Gastroesophageal sphincter (tissue), 4 donors: Measurements from ENCODE around the gene ADCY10. TPM values are rescaled to one million over a fixed set of nuclear protein-coding genes. Genes with fewer than 3 reads are reported as not detected.

Experiments used
- ATAC-seq: fragments of 150-250 bp; one replicate; pipeline ENCODE4 v1.9.1; 2016; ENCODE audit warnings: mild to moderate bottlenecking, moderate library complexity
- H3K27ac ChIP-seq, 4 donors: fragments of 200-600 bp; sonication (generic) in 3 of 4; 1 replicate in 3 of 4; 2 replicates in 1 of 4; pipeline ENCODE4 v1.5.1; 2016 to 2019
- H3K27me3 ChIP-seq: fragments of 200-600 bp; sonication (generic); one replicate; pipeline ENCODE4 v1.5.1; 2019
- H3K36me3 ChIP-seq, 2 donors: fragments of 200-600 bp; sonication (generic); one replicate each; pipeline ENCODE4 v1.5.1; 2019; ENCODE audit warnings: control low read depth in 1 of 2
- H3K4me1 ChIP-seq, 3 donors: fragments of 200-600 bp; sonication (generic); 1 replicate in 2 of 3; 2 replicates in 1 of 3; pipeline ENCODE4 v1.5.1; 2016 to 2019; ENCODE audit warnings: control low read depth in 2 of 3
- H3K4me3 ChIP-seq, 2 donors: fragments of 200-600 bp; sonication (generic); one replicate each; pipeline ENCODE4 v1.5.1; 2019; ENCODE audit warnings: mild to moderate bottlenecking in 1 of 2, moderate library complexity in 1 of 2
- H3K9me3 ChIP-seq, 3 donors: fragments of 200-600 bp; sonication (generic); one replicate each; pipeline ENCODE4 v1.5.1; 2017 to 2019; ENCODE audit warnings: control low read depth in 2 of 3
- EP300 ChIP-seq: sonication (generic); formaldehyde crosslinking; IDR thresholded peaks from one replicate; pipeline ENCODE4 v1.6.1; 2017; ENCODE audit warnings: antibody characterized with exemption, mild to moderate bottlenecking
- POLR2A ChIP-seq, 2 donors: fragments of 450-650 bp; IDR thresholded peaks; one replicate each; pipeline ENCODE4 v1.6.1; 2017; ENCODE audit warnings: antibody characterized with exemption in 2 of 2, mild to moderate bottlenecking in 2 of 2, moderate library complexity in 1 of 2
- POLR2AphosphoS5 ChIP-seq: sonication (generic); formaldehyde crosslinking; IDR thresholded peaks from one replicate; pipeline ENCODE4 v1.6.1; 2017; ENCODE audit warnings: antibody characterized with exemption
- WGBS, 2 donors: methylation state at CpG; one replicate each; pipeline ENCODE4 v1.1.5; 2018; ENCODE audit warnings: low coverage in 1 of 2; 5-methylcytosine and 5-hydroxymethylcytosine counted together
- total RNA-seq, 4 donors: library from RNA; depleted of rRNA; stranded (reverse); fragments of >200 nt; gene quantifications; one replicate each; pipeline ENCODE4 v1.1.0, GENCODE V29; 2016
- TF ChIP-seq, protein P1 (sequence below), 4 experiments: fragments of 200-600 bp in 2 of 4; fragments of 450-650 bp in 2 of 4; sonication (generic) in 1 of 4; IDR thresholded peaks; one replicate each; pipeline ENCODE4 v1.5.1; 2017 to 2019; ENCODE audit warnings: antibody characterized with exemption in 4 of 4, mild to moderate bottlenecking in 2 of 4, moderate library complexity in 2 of 4

The ADCY10 gene
- total RNA-seq, 4 donors from 2014 or later: 0.12 to 0.16 TPM; not detected in 2

DNA sequence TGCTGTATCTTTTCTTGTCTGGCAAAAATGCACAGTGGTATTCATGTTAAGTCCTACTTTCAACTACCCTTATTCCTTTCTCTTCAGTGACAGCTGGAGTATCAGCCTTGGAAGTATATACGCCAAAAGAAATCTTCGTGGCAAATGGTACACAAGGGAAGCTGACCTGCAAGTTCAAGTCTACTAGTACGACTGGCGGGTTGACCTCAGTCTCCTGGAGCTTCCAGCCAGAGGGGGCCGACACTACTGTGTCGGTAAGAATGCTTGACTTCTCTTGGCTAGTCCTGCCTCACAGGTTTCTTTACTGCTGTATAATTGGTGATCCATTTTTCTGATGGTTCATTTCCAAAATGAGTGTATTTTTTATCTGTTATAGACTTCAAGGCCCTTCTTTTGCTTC, 148.4 kb downstream of the ADCY10 start:
- H3K27me3 ChIP-seq: no peaks in the 10 kb centered on the region
- peaks cover 0 to 48% of the 10 kb centered on the region in 2 donors for H3K36me3 ChIP-seq
- H3K27ac ChIP-seq: no peak overlapping the region
- 80 to 83% methylated on average over 2 to 6 of the region's 6 CpGs for WGBS, 2 donors
- no peaks in the 10 kb centered on the region for H3K9me3 ChIP-seq
- TF ChIP-seq POLR2AphosphoS5 (no peak), POLR2A (IDR thresholded peaks at IDR 0.05) (no peak), EP300 (no peak)
- TF ChIP-seq, protein P1, sequence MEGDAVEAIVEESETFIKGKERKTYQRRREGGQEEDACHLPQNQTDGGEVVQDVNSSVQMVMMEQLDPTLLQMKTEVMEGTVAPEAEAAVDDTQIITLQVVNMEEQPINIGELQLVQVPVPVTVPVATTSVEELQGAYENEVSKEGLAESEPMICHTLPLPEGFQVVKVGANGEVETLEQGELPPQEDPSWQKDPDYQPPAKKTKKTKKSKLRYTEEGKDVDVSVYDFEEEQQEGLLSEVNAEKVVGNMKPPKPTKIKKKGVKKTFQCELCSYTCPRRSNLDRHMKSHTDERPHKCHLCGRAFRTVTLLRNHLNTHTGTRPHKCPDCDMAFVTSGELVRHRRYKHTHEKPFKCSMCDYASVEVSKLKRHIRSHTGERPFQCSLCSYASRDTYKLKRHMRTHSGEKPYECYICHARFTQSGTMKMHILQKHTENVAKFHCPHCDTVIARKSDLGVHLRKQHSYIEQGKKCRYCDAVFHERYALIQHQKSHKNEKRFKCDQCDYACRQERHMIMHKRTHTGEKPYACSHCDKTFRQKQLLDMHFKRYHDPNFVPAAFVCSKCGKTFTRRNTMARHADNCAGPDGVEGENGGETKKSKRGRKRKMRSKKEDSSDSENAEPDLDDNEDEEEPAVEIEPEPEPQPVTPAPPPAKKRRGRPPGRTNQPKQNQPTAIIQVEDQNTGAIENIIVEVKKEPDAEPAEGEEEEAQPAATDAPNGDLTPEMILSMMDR (IDR thresholded peaks at IDR 0.05): no peak
- no peak overlapping the region for H3K4me3 ChIP-seq
- no peak for ATAC-seq
- peaks cover 3 to 25% (median 6%) of the 10 kb centered on the region in 3 donors for H3K4me1 ChIP-seq

DNA sequence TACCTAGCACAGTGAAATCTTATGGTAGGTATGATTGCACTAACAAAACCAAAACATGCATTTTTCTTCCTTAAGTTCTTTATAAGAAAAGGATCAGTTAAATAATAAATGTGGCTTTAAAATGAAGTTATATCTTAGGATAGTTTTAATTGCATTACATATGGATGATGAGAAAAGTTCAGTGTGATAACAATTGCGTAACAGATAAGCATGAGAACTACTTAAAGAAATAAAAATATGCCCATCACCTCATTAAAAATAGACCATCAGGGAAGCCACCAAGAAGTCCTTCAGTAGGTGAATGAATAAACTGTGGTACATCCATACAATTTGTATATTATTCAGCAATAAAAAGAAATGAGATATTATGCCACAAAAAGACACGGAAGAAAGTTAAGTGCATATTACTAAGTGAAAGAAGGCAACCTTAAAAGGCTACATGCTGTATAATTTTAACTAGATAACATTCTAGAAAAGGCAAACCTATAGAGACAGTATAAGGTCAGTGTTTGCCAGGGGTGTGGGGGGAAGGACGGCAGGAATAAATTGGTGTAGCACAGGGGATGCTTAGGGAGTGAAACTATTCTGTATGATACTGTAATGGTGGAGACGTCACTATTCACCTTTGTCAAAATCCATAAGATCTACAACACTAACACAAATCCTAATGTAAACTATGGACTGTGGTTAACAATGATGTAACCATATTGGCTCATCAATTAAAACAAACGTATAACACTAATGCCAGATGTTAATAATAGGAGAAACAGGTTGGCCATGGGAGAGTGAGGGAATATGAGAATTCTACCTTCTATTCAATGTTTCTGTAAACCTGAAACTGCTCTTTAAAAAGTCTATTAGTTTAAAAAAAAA, 149.2 kb downstream of the ADCY10 start:
- no peak overlapping the region for H3K27ac ChIP-seq
- TF ChIP-seq POLR2AphosphoS5: no peak
- TF ChIP-seq EP300: no peak
- TF ChIP-seq POLR2A (IDR thresholded peaks at IDR 0.05): no peak
- TF ChIP-seq, protein P1 (IDR thresholded peaks at IDR 0.05): no peak
- no peak for ATAC-seq
- H3K36me3 ChIP-seq: peaks cover 0 to 40% of the 10 kb centered on the region in 2 donors
- 81 to 83% methylated on average over 5 of the region's 5 CpGs for WGBS, 2 donors
- H3K4me1 ChIP-seq: peaks cover 3 to 30% (median 6%) of the 10 kb centered on the region in 3 donors
- no peak overlapping the region for H3K4me3 ChIP-seq
- no peaks in the 10 kb centered on the region for H3K9me3 ChIP-seq
- no peaks in the 10 kb centered on the region for H3K27me3 ChIP-seq

DNA sequence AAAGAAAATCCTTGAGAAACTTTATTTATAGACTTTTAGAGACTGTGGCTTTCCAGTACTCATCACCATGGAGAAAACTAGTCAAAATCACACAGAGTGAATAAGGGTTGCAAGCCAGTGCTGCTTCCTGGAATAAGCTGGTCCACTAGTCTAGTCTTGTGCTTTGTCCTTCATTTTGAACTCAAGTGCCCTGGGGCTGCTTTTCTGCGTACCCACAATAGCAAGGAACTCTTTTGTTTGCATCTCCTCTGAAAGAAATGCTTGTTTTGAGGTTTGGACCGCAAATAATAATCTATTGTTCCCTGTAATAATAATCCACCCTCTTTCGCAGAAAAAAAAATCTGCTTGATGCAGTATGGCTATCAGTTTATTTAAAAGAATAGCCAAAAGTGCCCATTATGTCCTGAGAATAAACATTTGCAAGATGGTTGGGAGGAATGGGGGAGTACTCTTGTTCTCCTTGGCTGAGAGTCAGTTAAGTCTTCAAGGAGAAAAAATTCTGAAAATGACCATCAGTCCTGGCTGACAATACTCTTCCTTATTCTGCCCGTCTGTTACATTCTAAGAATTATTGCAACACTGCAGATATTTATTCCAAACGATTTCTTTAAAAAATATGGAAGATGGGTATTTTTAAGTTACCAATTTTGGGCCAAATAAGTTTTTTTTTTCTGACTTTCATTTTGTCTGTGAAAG, 150.3 kb downstream of the ADCY10 start:
- H3K9me3 ChIP-seq: no peaks in the 10 kb centered on the region
- 54 to 56% methylated on average over 5 of the region's 5 CpGs for WGBS, 2 donors
- no peak for ATAC-seq
- peaks cover 0 to 30% of the 10 kb centered on the region in 2 donors for H3K36me3 ChIP-seq
- TF ChIP-seq, protein P1 (IDR thresholded peaks at IDR 0.05): no peak
- TF ChIP-seq POLR2AphosphoS5 (no peak), EP300 (no peak), POLR2A (IDR thresholded peaks at IDR 0.05) (no peak)
- no peak overlapping the region for H3K27ac ChIP-seq
- peaks cover 3 to 40% (median 6%) of the 10 kb centered on the region in 3 donors for H3K4me1 ChIP-seq
- H3K27me3 ChIP-seq: no peaks in the 10 kb centered on the region
- no peak overlapping the region for H3K4me3 ChIP-seq

DNA sequence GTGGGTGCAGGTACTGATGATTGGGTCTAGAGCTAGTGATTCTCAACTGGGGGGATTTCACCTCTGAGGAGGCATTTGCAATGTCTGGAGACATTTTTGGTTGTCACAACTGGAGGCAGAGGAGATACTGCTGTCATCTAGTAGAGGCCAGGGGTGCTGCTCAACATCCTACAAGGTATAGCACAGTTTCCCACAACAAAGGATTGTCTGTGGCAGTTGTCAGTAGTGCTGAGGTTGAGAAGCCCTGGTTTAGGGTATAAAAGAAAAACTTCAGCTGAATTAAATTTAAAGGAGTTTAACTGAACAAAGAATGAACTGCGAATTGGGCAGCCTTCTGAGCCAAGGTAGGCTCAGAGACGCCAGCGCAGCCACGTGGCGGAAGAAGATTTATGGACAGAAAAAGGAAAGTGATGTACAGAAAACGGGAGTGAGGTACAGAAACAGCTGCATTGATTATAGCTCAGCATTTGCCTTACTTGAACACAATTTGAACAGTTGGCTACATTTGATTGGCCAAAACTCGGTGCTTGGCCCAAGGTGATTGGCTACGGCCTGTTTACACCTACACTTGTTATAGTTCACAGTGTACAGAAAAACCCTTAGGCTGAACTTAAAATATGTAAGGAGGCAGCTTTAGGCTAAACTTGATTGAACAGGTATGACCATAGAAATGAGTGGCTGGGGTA, 151.7 kb downstream of the ADCY10 start:
- peaks cover 3 to 54% (median 6%) of the 10 kb centered on the region in 3 donors for H3K4me1 ChIP-seq
- no peak for ATAC-seq
- H3K27ac ChIP-seq: no peak overlapping the region
- H3K36me3 ChIP-seq: peaks cover 0 to 18% of the 10 kb centered on the region in 2 donors
- no peaks in the 10 kb centered on the region for H3K27me3 ChIP-seq
- TF ChIP-seq POLR2A (IDR thresholded peaks at IDR 0.05) (no peak), POLR2AphosphoS5 (no peak), EP300 (no peak)
- TF ChIP-seq, protein P1 (IDR thresholded peaks at IDR 0.05): no peak
- no peaks in the 10 kb centered on the region for H3K9me3 ChIP-seq
- 93% methylated on average over 8 of the region's 8 CpGs for WGBS, 2 donors
- H3K4me3 ChIP-seq: no peak overlapping the region
